IMR-90 (cell line): ENCODE results near the gene TSPYL1.

ENCODE experiments used
- POLR2A ChIP-seq: IDR thresholded peaks from 2 replicates; pipeline ENCODE4 v1.6.1; 2012; ENCODE audit warnings: mild to moderate bottlenecking, low read depth, low read length
- TF ChIP-seq, protein P1 (sequence below): conservative IDR thresholded peaks from 2 replicates; pipeline ENCODE4 v1.5.1; 2012; ENCODE audit warnings: mild to moderate bottlenecking, low read depth, low read length, improper control_type of control experiment
- TF ChIP-seq, protein P2 (sequence below): fragments of 150-350 bp; IDR thresholded peaks from 2 replicates; pipeline ENCODE4 v1.6.1; 2017; ENCODE audit warnings: mild to moderate bottlenecking, antibody characterized with exemption, low read length, low read depth

DNA sequence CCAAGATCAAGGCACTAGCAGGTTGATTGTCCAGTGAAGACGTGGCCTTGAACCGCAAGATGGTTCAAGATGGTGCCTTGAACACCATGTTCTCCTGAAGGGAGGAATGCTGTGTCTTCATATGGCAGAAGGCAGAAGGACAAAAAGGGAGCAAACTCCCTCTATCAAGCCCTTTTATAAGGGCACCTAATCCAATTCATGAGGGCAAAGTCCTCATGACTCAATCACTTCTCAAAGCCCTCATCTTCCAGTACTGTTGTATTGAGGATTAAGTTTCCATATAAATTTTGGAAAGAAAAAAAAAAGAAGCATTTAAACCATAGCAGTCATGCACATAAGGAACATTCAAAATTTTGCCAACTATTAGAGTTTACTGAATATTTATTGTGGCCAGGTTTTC, 29.9 kb upstream of the TSPYL1 start:
- TF ChIP-seq, protein P1, sequence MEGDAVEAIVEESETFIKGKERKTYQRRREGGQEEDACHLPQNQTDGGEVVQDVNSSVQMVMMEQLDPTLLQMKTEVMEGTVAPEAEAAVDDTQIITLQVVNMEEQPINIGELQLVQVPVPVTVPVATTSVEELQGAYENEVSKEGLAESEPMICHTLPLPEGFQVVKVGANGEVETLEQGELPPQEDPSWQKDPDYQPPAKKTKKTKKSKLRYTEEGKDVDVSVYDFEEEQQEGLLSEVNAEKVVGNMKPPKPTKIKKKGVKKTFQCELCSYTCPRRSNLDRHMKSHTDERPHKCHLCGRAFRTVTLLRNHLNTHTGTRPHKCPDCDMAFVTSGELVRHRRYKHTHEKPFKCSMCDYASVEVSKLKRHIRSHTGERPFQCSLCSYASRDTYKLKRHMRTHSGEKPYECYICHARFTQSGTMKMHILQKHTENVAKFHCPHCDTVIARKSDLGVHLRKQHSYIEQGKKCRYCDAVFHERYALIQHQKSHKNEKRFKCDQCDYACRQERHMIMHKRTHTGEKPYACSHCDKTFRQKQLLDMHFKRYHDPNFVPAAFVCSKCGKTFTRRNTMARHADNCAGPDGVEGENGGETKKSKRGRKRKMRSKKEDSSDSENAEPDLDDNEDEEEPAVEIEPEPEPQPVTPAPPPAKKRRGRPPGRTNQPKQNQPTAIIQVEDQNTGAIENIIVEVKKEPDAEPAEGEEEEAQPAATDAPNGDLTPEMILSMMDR = no peak
- TF ChIP-seq, protein P2, sequence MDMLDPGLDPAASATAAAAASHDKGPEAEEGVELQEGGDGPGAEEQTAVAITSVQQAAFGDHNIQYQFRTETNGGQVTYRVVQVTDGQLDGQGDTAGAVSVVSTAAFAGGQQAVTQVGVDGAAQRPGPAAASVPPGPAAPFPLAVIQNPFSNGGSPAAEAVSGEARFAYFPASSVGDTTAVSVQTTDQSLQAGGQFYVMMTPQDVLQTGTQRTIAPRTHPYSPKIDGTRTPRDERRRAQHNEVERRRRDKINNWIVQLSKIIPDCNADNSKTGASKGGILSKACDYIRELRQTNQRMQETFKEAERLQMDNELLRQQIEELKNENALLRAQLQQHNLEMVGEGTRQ = no peak
- no peak for TF ChIP-seq POLR2A
